Activated CD4-positive, alpha-beta T cell treated with anti-CD3 and anti-CD28 coated beads, Interleukin-2, Interleukin-6, amounts not matched to agents 100 ng/mL and 50 ng/mL, durations not matched to agents 16 hours and 8 hours (primary cell): ENCODE results near the gene GET3.

Experiments
- DNase-seq: peaks from one replicate; pipeline ENCODE4 v3.0.0-alpha.2; 2020

Gene GET3

DNA sequence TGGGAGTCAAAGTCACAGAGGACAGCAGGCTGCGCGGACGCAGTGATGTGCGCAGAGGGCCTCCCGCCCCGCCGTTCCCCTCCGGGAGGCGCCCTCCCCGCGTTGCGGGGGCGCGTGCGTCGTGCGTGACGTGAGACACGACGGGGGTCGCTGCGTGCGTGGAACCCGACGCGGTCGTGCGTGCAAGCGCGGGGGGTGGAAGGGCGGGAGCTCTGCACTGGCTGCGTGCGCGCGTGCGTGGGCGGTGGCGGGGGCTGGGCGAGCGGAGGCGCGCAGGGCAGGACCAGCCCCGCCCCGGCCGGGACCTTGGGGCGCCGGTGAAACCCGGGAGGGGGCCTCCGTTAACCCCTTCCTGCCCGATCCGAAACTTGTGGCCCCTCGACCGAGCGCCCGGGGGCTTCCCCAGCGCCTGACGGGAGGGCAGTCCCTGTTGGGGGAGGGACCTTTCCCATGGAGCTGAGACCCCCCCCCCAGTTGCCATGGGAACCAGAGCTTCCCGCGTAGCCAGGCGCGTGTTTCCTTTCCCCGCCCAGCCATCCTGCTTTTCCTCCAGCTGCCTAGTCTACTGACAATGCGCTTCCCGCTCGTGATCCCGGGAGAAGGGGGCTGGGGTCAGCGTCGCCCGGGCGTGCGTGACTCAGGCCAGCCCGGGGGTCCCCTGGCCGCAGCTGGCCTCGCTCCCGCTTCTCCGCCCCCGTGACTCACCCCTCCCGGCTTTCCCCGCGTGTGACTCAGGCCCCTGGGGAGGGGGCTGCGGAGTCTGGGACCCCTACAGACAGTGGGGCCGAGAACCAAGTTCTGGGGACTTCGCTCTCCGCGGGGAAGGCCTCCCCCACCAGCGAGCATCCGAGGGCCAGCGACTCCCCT lies 45.4 kb downstream of the GET3 start:
- peak; percentile 96 for DNase-seq

DNA sequence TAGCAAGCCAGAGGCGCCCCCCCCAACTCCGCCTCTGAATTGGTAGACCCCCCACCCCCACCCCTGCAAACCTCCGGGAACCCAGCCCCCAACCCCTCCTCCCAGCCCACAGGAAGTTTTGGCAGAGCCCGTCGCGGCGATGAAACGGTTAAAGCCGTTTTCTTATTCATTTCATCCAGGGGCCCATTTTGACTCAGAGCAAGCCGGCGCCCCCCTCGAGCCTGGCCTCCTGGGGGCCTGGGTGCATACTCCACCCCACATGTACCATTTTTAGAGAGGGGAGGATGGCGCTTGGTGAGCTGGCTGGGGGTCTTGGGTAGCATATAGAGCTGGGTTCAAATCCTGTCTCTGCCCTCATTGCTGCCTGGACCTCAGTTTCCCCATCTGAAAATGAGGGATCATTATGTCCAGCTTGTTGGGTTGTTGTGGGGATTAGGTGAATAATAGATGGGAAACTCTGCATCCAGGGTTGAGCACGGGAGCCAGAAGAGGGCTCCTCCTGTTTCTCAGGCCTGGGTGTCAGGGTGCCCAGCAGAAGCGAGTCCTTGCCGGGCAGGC lies 46.1 kb downstream of the GET3 start:
- DNase-seq = peak; percentile 93

DNA sequence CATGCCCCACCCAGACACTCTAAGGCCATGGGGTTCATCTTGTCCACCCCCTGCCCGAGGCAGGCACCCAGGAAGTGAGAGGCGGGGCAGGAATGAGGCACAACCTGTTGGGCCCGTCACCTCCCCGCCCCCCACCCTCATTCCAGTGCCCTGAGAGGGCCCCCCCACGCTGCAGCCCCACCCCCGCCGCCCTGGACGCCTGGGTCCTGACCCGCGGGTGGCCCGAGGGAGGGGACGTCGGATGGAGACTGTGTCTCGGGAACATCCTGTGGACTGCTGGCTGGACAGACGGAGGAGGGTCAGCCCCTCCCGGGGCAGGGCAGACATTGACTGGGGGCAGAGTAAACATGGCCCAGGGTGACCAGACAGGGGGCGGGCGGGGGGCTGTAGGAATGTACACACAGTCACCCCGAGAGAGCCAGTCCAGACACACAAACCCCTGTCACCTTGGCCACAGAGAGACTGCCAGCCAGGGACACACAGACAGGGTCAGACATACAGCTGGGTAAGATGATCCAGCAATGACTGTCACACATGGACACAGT lies 46.6 kb downstream of the GET3 start:
- DNase-seq = peak; percentile 60

DNA sequence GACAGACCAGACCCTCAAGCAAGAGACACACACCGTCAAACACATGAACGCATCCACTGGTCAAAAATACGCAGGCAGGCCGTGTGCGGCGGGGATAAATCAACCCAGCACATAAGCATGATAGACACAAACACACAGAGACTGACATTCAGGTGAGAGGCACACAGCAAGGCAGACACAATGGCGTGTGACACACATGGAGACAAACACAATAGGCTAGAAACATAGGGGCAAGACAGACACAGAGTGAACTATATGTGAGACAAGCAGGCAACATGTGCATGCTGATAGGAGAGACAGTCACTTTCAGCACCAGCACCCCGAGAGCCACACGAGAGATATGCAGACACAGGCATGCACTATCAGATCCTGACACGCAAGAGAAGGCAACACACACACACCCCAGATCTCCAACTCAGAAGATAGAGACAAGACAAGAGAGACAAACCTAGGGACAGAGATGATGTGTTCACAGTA lies 47.1 kb downstream of the GET3 start:
- DNase-seq = peak; percentile 44

DNA sequence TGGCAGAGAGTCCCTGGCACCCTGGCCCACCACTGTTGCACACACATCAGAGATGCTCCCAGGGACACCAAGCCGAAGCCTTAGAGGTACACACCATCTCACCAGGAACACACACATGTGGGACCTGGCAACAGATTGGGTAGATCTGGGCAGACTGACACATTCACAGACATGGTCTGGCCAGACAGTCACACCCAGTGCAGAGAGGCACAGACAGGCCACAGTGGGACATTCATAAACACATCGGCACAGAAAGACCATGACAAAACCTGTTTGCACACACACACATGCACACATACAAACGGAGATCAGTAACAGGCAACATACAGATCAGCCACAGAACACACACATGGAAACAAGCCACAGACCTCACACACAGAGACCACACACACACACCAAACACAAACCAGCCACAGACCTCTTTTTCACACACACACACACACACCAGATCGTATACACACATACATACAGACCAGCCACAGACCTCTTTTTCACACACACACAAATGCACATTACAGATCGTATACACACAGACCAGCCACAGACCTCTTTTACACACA lies 47.7 kb downstream of the GET3 start:
- peak; percentile 49 for DNase-seq

DNA sequence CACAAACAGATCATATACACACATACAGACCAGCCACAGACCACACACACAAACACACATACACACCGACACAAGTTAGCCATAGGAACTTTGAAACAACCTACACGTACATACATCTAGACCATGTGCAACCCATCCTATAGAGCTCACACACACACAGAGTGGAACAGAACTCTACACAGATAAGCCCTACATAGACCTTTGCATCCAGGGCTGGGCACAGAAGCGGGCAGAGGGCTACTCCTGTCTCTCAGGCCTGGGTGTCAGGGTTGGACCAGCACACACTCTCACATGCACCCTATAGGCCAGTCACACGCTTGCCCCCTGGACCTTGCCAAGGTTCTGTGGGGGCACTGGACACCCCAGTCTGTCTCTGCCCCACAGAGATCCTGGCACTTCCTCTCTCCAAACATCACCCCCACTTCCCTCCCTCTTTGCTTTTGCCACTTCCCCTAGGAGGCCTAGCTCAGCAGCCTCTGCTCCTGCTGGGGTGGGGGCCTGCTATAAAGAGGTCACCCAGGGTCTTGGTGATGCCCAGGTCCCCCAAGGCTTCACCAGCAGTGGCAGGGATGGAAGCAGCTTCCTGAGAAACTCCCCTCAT lies 48.2 kb downstream of the GET3 start:
- DNase-seq = peak; percentile 32

DNA sequence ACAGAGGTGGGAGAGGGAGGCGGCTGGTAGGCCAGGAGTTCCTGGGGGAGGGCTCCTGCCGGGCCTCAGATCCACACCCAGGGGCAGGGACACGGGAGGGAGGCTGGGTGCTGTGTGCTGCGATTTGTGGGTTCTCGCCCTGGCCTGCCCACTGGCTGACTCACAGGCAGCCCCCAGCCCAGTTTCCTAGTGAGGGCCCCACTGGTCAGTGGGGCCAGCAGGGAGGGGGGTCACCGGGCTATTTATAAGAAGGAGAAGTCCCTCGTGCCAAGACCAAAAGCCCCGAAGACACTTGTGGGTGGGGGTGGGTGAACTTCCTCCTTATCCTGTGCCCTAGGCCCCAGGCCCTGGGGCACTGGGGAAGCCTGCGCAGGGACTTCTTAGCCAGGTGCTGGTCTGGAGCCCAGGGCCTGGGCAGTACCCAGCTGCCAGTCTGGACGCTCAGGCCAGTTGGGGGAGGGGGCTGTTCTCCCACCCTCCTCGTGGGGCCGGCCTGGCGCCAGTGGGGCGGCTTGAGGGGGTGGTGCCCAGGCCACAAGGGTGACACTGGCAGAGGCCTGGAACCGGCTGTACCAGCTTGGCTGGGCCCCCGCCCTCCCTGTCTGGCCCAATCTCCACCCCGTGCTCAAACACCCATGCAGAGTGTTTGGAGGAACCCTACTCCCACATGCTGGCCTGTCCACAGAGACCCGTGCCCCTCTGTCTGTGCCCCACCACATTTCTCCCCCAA lies 49.0 kb downstream of the GET3 start:
- DNase-seq = peak; percentile 27

DNA sequence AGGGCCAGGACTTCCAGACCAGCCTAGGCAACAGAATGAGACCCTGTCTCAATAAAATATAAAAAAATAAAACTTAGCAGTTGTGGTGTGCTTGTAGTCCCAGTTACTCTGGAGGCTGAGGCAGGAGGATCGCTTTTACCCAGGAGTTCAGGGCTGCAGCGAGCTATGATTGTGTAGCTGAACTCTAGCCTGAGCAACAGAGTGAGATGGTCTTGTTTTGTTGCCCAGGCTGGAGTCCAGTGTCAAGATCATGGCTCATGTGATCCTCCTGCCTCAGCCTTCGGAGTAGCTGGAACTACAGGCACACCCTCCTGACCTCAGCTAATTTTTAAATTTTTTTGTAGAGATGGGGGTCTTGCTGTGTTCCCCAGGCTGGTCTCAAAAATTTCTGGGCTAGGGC lies 49.7 kb downstream of the GET3 start:
- no peak for DNase-seq

DNA sequence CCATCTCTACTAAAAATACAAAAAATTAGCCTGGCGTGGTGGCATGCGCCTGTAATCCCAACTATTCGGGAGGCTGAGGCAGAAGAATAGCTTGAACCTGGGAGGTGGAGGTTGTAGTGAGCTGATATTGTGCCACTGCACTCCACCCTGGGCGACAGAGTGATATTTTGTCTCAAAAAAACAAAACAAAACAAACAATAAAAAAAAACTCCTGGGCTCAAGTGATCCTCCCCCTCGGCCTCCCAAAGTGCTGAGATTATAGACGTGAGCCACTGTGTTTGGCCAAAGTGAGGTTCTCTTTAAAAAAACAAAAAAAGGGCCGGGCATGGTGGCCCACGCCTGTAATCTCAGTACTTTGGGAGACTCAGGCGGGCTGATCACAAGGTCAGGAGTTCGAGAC lies 50.2 kb downstream of the GET3 start:
- DNase-seq = no peak

DNA sequence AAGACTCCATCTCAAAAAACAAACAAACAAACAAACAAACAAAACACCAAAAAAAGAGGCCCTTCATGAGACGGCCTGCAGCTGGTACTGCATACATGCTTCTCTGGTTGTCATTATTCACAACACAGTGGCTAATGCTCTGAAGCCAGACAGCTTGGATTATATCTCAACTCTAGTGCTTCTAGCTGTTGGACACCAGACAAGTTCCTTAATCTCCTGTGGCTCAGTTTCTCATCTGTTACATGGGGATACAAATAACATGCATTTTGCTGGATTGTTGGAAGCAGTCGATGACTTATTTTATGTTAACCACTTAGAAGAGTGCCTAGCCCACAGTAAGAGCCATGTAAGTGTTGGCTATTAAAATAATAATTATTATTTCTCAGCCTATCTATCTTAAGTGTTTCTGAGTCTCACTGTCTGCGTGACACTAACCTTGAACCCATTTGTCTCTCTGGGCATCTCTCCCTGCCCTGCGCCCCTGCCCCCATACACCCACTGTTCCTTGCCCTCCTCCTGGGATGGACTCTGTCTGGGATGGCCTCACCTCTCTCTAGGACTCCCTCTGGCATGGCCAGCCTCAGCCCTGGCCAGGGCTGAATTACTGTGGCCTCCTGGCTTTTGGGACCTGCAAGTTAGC lies 50.9 kb downstream of the GET3 start:
- no peak for DNase-seq

DNA sequence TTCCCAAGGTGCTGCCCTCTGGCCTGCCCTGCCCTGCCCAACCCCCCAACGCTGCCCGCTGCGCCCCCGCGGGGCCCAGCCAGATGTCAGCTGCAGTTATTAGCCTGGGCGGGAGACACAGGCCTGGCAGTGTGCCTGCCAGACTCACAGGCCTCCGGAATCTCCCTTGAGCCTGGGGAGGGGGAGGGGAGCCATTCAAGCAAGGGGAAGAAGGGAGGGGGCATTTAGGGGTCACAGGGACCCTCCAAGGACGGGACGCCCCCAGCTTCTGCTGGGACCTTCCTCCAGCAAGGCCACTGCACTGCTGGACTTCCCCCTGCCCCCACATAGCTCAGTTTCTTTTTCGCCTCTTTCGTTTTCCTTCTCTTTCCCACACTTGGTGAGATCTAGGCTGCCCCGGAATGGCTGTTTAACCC lies 51.4 kb downstream of the GET3 start:
- DNase-seq = peak; percentile 69

DNA sequence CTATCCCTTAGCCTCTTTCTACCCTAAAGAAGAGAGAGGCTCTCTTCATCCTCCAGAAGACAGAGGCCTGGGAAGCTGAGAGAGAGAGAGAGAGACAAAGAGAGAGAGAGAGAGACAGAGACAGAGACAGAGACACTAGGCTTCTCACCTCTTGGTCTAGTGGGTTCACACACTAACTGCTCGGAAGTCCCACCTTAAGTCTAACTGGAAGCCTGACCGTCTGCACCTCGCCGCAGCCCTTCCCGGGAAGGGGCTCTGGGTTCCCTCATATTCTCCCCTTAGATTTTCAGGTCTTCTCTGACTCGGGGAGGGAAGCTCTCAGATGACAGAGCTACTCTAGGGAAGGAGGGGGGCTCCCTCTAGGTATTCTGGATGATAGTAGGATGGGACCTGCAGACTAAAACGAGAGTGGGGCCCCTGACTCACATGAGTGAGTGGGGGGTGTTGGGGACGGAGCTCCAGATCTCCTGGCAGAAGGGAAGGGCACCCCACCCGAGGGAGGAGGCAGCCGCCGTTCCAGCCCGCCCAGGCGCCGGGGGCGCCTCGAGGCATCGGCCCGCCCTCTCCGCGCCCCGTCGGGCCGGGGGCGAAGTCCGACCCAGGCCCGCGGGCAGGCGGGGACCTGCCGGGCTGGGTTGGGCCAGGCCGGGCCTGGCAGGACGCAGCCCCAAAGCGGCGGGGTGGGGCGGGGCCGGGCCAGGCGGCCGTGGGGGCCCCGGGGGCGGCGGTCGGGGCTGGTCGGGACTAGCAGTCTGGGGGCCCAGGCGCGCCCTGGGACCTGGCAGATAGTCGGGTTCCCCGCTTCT lies 52.0 kb downstream of the GET3 start:
- peak; percentile 41 for DNase-seq

DNA sequence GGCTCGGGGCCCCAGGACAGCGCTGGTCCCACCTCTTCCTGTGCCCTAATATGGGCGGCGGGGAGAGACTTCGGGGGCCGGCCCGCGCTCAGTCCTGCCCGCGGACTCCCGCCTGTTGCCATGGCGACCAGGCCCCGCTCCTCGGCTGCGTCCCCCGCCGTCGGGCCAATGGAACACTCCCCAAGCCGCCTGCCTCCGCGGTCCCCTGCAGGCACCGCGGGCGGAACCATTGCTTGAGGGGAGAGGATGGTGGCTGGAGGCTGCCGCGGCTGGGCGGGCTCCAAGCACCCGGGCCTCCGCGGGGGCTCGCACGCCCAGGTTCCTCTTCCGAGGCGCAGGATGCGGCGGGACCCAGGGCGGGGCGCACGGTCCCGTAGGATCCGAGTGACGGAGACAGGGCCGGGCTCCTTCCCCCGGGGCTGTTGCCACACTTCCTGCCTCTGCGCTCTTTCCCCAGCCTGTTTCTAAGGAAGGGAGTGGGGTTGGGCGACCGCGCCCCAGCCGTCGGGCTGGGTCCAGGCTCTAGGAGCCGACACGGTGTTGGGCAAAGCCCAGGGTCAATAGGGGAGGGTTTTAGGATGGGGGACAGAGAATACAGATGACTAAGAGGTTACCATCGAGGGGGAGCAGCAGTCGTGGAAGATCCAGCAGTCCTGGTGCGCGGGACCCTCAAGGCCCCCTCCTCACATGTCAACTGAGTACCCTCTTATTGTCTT lies 52.8 kb downstream of the GET3 start:
- DNase-seq = peak; percentile 99

DNA sequence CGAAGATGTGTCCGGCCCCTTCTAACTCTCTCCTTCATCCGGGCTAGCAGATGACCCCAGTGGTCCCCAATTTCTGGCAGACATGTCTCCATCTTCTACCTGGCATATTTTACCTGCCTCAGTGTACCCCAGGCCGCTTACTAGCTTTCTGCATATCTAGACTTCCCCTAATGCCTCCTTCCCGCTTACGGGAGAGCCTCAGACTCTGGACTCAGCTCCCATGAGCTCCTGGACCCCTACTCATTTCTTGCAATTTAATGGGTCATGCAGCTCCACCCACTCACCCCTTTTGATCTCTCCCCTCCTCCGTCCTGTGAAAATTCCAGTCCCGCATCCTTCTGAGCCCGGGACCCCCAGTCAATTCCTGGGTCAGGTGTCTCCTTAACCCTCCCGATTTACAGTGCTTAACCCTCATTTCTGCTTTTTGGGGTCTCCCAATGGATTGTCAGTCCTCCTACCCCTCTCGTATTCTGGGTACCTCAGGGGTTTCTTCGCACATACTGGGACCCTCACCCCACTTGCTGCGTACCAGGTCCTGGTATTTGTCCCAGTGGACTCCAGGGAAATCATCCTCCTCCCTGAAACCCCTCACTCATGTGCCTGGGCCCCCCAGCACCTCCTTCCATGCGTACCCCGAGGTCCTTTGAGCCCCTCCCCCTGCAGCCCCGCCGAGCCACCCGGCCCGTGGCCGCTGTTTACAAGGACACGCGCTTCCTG lies 53.5 kb downstream of the GET3 start:
- DNase-seq = peak; percentile 28

DNA sequence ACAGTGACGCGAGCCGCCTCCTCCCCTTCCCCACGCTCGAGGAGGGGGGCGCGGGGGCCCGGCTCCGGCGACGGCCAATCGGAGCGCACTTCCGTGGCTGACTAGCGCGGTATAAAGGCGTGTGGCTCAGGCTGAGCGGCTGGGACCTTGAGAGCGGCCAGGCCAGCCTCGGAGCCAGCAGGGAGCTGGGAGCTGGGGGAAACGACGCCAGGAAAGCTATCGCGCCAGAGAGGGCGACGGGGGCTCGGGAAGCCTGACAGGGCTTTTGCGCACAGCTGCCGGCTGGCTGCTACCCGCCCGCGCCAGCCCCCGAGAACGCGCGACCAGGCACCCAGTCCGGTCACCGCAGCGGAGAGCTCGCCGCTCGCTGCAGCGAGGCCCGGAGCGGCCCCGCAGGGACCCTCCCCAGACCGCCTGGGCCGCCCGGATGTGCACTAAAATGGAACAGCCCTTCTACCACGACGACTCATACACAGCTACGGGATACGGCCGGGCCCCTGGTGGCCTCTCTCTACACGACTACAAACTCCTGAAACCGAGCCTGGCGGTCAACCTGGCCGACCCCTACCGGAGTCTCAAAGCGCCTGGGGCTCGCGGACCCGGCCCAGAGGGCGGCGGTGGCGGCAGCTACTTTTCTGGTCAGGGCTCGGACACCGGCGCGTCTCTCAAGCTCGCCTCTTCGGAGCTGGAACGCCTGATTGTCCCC lies 54.2 kb downstream of the GET3 start, which contains the start of gene JUNB:
TSS of gene JUNB (plus strand) at position 142 of the 706 bp plus-strand sequence. CDS start at position 428, 286 bp downstream.
- peak; percentile 99 for DNase-seq

DNA sequence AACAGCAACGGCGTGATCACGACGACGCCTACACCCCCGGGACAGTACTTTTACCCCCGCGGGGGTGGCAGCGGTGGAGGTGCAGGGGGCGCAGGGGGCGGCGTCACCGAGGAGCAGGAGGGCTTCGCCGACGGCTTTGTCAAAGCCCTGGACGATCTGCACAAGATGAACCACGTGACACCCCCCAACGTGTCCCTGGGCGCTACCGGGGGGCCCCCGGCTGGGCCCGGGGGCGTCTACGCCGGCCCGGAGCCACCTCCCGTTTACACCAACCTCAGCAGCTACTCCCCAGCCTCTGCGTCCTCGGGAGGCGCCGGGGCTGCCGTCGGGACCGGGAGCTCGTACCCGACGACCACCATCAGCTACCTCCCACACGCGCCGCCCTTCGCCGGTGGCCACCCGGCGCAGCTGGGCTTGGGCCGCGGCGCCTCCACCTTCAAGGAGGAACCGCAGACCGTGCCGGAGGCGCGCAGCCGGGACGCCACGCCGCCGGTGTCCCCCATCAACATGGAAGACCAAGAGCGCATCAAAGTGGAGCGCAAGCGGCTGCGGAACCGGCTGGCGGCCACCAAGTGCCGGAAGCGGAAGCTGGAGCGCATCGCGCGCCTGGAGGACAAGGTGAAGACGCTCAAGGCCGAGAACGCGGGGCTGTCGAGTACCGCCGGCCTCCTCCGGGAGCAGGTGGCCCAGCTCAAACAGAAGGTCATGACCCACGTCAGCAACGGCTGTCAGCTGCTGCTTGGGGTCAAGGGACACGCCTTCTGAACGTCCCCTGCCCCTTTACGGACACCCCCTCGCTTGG lies 55.0 kb downstream of the GET3 start:
- peak; percentile 87 for DNase-seq

DNA sequence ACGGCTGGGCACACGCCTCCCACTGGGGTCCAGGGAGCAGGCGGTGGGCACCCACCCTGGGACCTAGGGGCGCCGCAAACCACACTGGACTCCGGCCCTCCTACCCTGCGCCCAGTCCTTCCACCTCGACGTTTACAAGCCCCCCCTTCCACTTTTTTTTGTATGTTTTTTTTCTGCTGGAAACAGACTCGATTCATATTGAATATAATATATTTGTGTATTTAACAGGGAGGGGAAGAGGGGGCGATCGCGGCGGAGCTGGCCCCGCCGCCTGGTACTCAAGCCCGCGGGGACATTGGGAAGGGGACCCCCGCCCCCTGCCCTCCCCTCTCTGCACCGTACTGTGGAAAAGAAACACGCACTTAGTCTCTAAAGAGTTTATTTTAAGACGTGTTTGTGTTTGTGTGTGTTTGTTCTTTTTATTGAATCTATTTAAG lies 55.6 kb downstream of the GET3 start:
- DNase-seq = no peak
